GM18519 (cell line): ENCODE results near the gene PDIA4.
"Not testable (repeated sequence)": the region's sequence is repeated elsewhere in the genome, so short reads cannot be mapped to it uniquely, and the experiment has no call there.

Experiments used
- ATAC-seq: cut with Tn5 transposase; IDR thresholded peaks from one replicate; pipeline ENCODE4 v1.9.1; 2021; ENCODE audit warnings: mild to moderate bottlenecking, moderate library complexity; ENCODE audit not compliant: unreplicated experiment, low FRiP score

Gene PDIA4

GRCh38 chr7:149028346-149029109, at the start of gene PDIA4:
PDIA4 (minus strand) TSS chr7:149028505; CDS start chr7:149028408, 97 bp downstream.
- peak; percentile 91 for ATAC-seq

- ATAC-seq = no peak
Measured at GRCh38 chr7:149077594-149077993, 49.3 kb upstream of the PDIA4 start.

- no peak for ATAC-seq
Measured at GRCh38 chr7:149075286-149075685, 47.0 kb upstream of the PDIA4 start.

GRCh38 chr7:149074116-149074885, 46.0 kb upstream of the PDIA4 start:
- ATAC-seq = no peak

GRCh38 chr7:149072438-149072775, 44.1 kb upstream of the PDIA4 start:
- ATAC-seq = no peak

- no peak for ATAC-seq
Measured at GRCh38 chr7:149071641-149072437, 43.5 kb upstream of the PDIA4 start.

GRCh38 chr7:149071182-149071635, 42.9 kb upstream of the PDIA4 start:
- ATAC-seq = no peak

- ATAC-seq = no peak
Measured at GRCh38 chr7:149070372-149071125, 42.2 kb upstream of the PDIA4 start.

- ATAC-seq = no peak
Measured at GRCh38 chr7:149067869-149068268, 39.6 kb upstream of the PDIA4 start.

- no peak for ATAC-seq
Measured at GRCh38 chr7:149063476-149063875, 35.2 kb upstream of the PDIA4 start.

- ATAC-seq = not testable (repeated sequence)
Measured at GRCh38 chr7:149062217-149062899, 34.1 kb upstream of the PDIA4 start.

GRCh38 chr7:149060156-149060555, 31.9 kb upstream of the PDIA4 start:
- no peak for ATAC-seq

GRCh38 chr7:149053885-149054284, 25.6 kb upstream of the PDIA4 start:
- ATAC-seq = no peak

- no peak for ATAC-seq
Measured at GRCh38 chr7:149053384-149053783, 25.1 kb upstream of the PDIA4 start.

GRCh38 chr7:149050941-149051340, 22.6 kb upstream of the PDIA4 start:
- no peak for ATAC-seq

GRCh38 chr7:149048805-149049204, 20.5 kb upstream of the PDIA4 start:
- ATAC-seq = no peak

GRCh38 chr7:149046416-149046815, 18.1 kb upstream of the PDIA4 start:
- no peak for ATAC-seq

GRCh38 chr7:149043936-149044335, 15.6 kb upstream of the PDIA4 start:
- no peak for ATAC-seq

- no peak for ATAC-seq
Measured at GRCh38 chr7:149041350-149041749, 13.0 kb upstream of the PDIA4 start.

- not testable (repeated sequence) for ATAC-seq
Measured at GRCh38 chr7:149038641-149039040, 10.3 kb upstream of the PDIA4 start.
